Measurements from ENCODE around the gene TNRC6B. TPM values are rescaled to one million over a fixed set of nuclear protein-coding genes. Genes with fewer than 3 reads are reported as not detected.
A peak's percentile ranks its signal among the peaks of the same experiment; 100 is the strongest.

TNRC6B gene
- total RNA-seq, 1 experiment from 2014 or later, result 58.1 TPM

- H3K27ac ChIP-seq (ENCODE audit: insufficient read length, low read depth, low read length), result no peak overlapping the region
Measured at GRCh38 chr22:40179526-40179925, 1.8 kb downstream of the TNRC6B start.

More at GRCh38 chr22:40179526-40179925, 1.8 kb downstream of the TNRC6B start:
- no CpG with 5 or more reads among the region's 2 CpGs for WGBS (ENCODE audit: extremely low coverage, insufficient read length, low lambda C conversion rate)
- Histone ChIP-seq H4K20me1 (ENCODE audit: control insufficient read depth, insufficient read depth, insufficient read length) (no peaks in the 10 kb centered on the region), H2BK20ac (ENCODE audit: low read depth, low read length, poor library complexity, severe bottlenecking) (no peak overlapping the region), H3T11ph (ENCODE audit: low read length) (no peak overlapping the region), H2AFZ (ENCODE audit: low read length) (no peak overlapping the region), H3K18ac (ENCODE audit: insufficient read length, low read depth, low read length) (no peak overlapping the region), H2BK120ac (ENCODE audit: low read depth, low read length, poor library complexity, severe bottlenecking) (no peak overlapping the region), H3K23me2 (ENCODE audit: insufficient read length, low read depth, low read length, poor library complexity, severe bottlenecking) (peaks cover 12% of the 10 kb centered on the region), H4K91ac (ENCODE audit: insufficient read length, low read depth, low read length) (no peak overlapping the region), H3K4ac (ENCODE audit: low read depth, low read length) (no peak overlapping the region), H2BK5ac (ENCODE audit: insufficient read length, low read length) (no peak overlapping the region), H3K14ac (ENCODE audit: insufficient read depth, low read length) (no peak overlapping the region), H3K9me3 (ENCODE audit: control insufficient read depth, low read depth, low read length) (no peaks in the 10 kb centered on the region), H2AK5ac (ENCODE audit: insufficient read length, low read length) (no peak overlapping the region), H3K23ac (ENCODE audit: insufficient read length, low read depth, low read length) (no peak overlapping the region), H2BK15ac (ENCODE audit: low read depth, low read length) (no peak overlapping the region), H3K27me3 (ENCODE audit: insufficient read depth, low read length) (no peaks in the 10 kb centered on the region), H3K79me2 (ENCODE audit: insufficient read depth, low read length) (peaks cover 48% of the 10 kb centered on the region), H3K79me1 (ENCODE audit: insufficient read depth, low read depth, low read length, poor library complexity, severe bottlenecking) (peaks cover 3% of the 10 kb centered on the region), H3K4me2 (ENCODE audit: insufficient read depth, insufficient read length, low read length) (peak overlapping the region; percentile 81), H3K56ac (ENCODE audit: insufficient read length, low read depth, low read length) (no peak overlapping the region), H2BK12ac (ENCODE audit: insufficient read length, low read depth, low read length) (no peak overlapping the region), H3K9ac (ENCODE audit: extremely low read depth, insufficient read length, low read length) (peak overlapping the region; percentile 99), H3K4me1 (ENCODE audit: insufficient read depth, low read length) (peaks cover 13% of the 10 kb centered on the region; the same call in 1 of the 2 replicates), H4K8ac (replicated peaks; ENCODE audit: insufficient read length, low read depth, low read length) (no peak overlapping the region), H4K5ac (ENCODE audit: insufficient read length, low read depth, low read length) (no peak overlapping the region)
- H3K27ac Mint-ChIP-seq, result peak overlapping the region in 2 of 3 experiments; percentile 98 to 99; a peak in 5 of 7 replicates
- no peak for TF ChIP-seq CTCF (conservative IDR thresholded peaks at IDR 0.05)
- peaks cover 63 to 64% of the 10 kb centered on the region in 2 experiments for H3K4me1 Mint-ChIP-seq
- H3K27me3 Mint-ChIP-seq (ENCODE audit: low read depth), result no peaks in the 10 kb centered on the region
- no peak for DNase-seq
- peaks cover 0 to 1% of the 10 kb centered on the region in 2 experiments; a peak in 3 of 5 replicates for H3K9me3 Mint-ChIP-seq
- peak overlapping the region; percentile 92 for H3K4me3 Mint-ChIP-seq
- H3K36me3 Mint-ChIP-seq (ENCODE audit: insufficient read depth in 1 of 3, low read depth in 3 of 3), result peaks cover 4 to 9% (median 5%) of the 10 kb centered on the region in 3 experiments; a peak in 6 of 7 replicates

Measured in H9 (cell line).